ENCODE data around the gene MRPL22.

DNA sequence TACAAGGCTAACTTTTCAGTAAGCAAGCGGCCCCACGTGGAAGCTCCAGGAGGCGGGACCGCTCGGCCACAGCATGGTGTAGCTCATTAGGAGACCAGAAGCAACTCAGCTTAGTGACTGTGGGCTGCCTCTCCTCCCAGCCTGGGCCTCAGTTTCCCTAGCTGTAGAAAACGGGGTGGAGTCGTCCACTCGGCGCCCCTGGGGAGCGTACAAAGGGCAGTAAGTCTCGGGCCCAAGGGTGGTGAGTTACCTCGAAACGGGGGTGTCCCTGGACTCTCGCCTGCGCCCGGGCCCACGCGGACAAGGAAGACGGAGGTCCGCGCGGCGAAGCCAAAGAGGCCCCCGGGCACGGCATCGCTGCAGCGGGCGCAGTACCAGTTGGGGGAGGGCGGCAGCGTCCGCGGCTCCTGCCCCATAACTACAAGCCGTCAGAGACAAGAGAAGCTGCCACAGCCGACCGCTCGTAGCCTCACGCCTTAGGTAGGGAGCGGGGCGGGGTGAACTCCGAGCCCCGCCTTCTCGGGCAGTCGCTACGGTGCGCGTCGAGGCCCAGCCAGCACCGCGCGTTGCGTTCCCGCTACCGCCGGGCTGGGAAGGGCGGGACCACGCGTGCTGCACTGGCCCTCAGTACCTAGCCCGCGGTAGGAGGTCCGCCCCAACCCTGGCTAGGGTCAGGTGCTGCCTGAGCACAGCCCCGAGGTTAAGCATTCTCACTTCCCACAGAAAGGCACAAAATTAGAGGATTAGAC is 3.0 kb upstream of the MRPL22 start, which contains the start of gene GEMIN5:
- TF ChIP-seq, protein P1, sequence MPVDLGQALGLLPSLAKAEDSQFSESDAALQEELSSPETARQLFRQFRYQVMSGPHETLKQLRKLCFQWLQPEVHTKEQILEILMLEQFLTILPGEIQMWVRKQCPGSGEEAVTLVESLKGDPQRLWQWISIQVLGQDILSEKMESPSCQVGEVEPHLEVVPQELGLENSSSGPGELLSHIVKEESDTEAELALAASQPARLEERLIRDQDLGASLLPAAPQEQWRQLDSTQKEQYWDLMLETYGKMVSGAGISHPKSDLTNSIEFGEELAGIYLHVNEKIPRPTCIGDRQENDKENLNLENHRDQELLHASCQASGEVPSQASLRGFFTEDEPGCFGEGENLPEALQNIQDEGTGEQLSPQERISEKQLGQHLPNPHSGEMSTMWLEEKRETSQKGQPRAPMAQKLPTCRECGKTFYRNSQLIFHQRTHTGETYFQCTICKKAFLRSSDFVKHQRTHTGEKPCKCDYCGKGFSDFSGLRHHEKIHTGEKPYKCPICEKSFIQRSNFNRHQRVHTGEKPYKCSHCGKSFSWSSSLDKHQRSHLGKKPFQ (tag by site-specific recombination; IDR thresholded peaks at IDR 0.05) = no peak
- TF ChIP-seq, protein P2, sequence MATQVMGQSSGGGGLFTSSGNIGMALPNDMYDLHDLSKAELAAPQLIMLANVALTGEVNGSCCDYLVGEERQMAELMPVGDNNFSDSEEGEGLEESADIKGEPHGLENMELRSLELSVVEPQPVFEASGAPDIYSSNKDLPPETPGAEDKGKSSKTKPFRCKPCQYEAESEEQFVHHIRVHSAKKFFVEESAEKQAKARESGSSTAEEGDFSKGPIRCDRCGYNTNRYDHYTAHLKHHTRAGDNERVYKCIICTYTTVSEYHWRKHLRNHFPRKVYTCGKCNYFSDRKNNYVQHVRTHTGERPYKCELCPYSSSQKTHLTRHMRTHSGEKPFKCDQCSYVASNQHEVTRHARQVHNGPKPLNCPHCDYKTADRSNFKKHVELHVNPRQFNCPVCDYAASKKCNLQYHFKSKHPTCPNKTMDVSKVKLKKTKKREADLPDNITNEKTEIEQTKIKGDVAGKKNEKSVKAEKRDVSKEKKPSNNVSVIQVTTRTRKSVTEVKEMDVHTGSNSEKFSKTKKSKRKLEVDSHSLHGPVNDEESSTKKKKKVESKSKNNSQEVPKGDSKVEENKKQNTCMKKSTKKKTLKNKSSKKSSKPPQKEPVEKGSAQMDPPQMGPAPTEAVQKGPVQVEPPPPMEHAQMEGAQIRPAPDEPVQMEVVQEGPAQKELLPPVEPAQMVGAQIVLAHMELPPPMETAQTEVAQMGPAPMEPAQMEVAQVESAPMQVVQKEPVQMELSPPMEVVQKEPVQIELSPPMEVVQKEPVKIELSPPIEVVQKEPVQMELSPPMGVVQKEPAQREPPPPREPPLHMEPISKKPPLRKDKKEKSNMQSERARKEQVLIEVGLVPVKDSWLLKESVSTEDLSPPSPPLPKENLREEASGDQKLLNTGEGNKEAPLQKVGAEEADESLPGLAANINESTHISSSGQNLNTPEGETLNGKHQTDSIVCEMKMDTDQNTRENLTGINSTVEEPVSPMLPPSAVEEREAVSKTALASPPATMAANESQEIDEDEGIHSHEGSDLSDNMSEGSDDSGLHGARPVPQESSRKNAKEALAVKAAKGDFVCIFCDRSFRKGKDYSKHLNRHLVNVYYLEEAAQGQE (tag by site-specific recombination; IDR thresholded peaks at IDR 0.05) = peak; percentile 26; the same call in 1 of the 2 replicates
- TF ChIP-seq, protein P3, sequence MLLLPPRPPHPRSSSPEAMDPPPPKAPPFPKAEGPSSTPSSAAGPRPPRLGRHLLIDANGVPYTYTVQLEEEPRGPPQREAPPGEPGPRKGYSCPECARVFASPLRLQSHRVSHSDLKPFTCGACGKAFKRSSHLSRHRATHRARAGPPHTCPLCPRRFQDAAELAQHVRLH (tag by site-specific recombination; IDR thresholded peaks at IDR 0.05) = peak; percentile 93
- TF ChIP-seq, protein P4, sequence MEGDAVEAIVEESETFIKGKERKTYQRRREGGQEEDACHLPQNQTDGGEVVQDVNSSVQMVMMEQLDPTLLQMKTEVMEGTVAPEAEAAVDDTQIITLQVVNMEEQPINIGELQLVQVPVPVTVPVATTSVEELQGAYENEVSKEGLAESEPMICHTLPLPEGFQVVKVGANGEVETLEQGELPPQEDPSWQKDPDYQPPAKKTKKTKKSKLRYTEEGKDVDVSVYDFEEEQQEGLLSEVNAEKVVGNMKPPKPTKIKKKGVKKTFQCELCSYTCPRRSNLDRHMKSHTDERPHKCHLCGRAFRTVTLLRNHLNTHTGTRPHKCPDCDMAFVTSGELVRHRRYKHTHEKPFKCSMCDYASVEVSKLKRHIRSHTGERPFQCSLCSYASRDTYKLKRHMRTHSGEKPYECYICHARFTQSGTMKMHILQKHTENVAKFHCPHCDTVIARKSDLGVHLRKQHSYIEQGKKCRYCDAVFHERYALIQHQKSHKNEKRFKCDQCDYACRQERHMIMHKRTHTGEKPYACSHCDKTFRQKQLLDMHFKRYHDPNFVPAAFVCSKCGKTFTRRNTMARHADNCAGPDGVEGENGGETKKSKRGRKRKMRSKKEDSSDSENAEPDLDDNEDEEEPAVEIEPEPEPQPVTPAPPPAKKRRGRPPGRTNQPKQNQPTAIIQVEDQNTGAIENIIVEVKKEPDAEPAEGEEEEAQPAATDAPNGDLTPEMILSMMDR (tag by site-specific recombination; IDR thresholded peaks at IDR 0.05) = no peak
- TF ChIP-seq HOXA7 (CRISPR knock-in tag; IDR thresholded peaks at IDR 0.05; ENCODE audit: borderline replicate concordance) (no peak), SETDB1 (IDR thresholded peaks at IDR 0.05; ENCODE audit: insufficient read length, low read length) (no peak), ZNF654 (tag by site-specific recombination; IDR thresholded peaks at IDR 0.05; ENCODE audit: low read depth) (no peak), ZBTB7A (tag by site-specific recombination; IDR thresholded peaks at IDR 0.05; ENCODE audit: low read depth) (no peak), MEIS1 (CRISPR knock-in tag; IDR thresholded peaks at IDR 0.05; ENCODE audit: borderline replicate concordance) (no peak), ZNF660 (tag by site-specific recombination; IDR thresholded peaks at IDR 0.05) (0 out of 2 replicates have a peak, but pooled peaks have one; percentile 38)

Measured in HEK293 (cell line).